Neural cell (in vitro differentiated cells): Measurements from ENCODE around the gene MYF5. TPM values are rescaled to one million over a fixed set of nuclear protein-coding genes. Genes with fewer than 3 reads are reported as not detected.

Experiments used
- H2AFZ ChIP-seq: fragments of 200-600, 300-800 bp; sonication (generic), shearing (Covaris generic); 2 replicates; pipeline ENCODE4 v1.6.0; 2014; ENCODE audit warnings: low read depth, mild to moderate bottlenecking, antibody characterized with exemption, low read length, moderate library complexity
- H3F3A ChIP-seq: fragments of 200-600 bp; shearing (Covaris generic); 2 replicates; pipeline ENCODE4 v1.6.1; 2016; ENCODE audit warnings: mild to moderate bottlenecking, moderate library complexity, mixed read lengths, antibody characterized with exemption, low read length; ENCODE audit not compliant: insufficient read depth, poor library complexity, severe bottlenecking
- H3K27ac ChIP-seq: fragments of 200-600, 300-800 bp; sonication (generic), shearing (Covaris generic); 2 replicates; pipeline ENCODE4 v1.5.1; 2014; ENCODE audit warnings: mild to moderate bottlenecking, low read length, moderate library complexity
- H3K27me3 ChIP-seq: fragments of 300-800, 200-600 bp; sonication (generic), shearing (Covaris generic); 2 replicates; pipeline ENCODE4 v1.6.0; 2014; ENCODE audit warnings: mild to moderate bottlenecking, low read depth, low read length, moderate library complexity; ENCODE audit not compliant: insufficient read depth
- H3K36me3 ChIP-seq: fragments of 300-800, 200-600 bp; sonication (generic), shearing (Covaris generic); 2 replicates; pipeline ENCODE4 v1.5.1; 2014; ENCODE audit warnings: mild to moderate bottlenecking, antibody characterized with exemption, low read length, moderate library complexity; ENCODE audit not compliant: insufficient read depth
- H3K4me2 ChIP-seq: fragments of 300-800, 200-600 bp; sonication (generic), shearing (Covaris generic); 2 replicates; pipeline ENCODE4 v1.6.0; 2014; ENCODE audit warnings: mild to moderate bottlenecking, low read length
- H3K4me3 ChIP-seq: fragments of 300-800, 200-600 bp; sonication (generic), shearing (Covaris generic); 2 replicates; pipeline ENCODE4 v1.5.1; 2014; ENCODE audit warnings: mild to moderate bottlenecking, low read length, moderate library complexity
- H3K79me2 ChIP-seq: fragments of 200-600 bp; shearing (Covaris generic); replicated peaks from 2 replicates; pipeline ENCODE4 v1.6.0; 2014; ENCODE audit warnings: mild to moderate bottlenecking, low read length, moderate library complexity; ENCODE audit not compliant: insufficient read depth
- H3K9ac ChIP-seq: fragments of 300-800, 200-600 bp; sonication (generic), shearing (Covaris generic); 2 replicates; pipeline ENCODE4 v1.6.1; 2016; ENCODE audit warnings: mild to moderate bottlenecking, low read length, mixed read lengths
- H3K9me2 ChIP-seq: fragments of 200-600 bp; shearing (Covaris generic); 2 replicates; pipeline ENCODE4 v1.6.1; 2016; ENCODE audit warnings: mild to moderate bottlenecking, low read length, mixed read lengths; ENCODE audit not compliant: insufficient read depth
- H3K9me3 ChIP-seq: fragments of 200-600, 300-800 bp; sonication (generic), shearing (Covaris generic); 2 replicates; pipeline ENCODE4 v1.6.1; 2016; ENCODE audit warnings: mild to moderate bottlenecking, mixed run types, low read length, moderate library complexity, mixed read lengths
- H4K20me1 ChIP-seq: fragments of 200-600 bp; shearing (Covaris generic); 2 replicates; pipeline ENCODE4 v1.6.1; 2016; ENCODE audit warnings: mild to moderate bottlenecking, mixed run types; ENCODE audit not compliant: insufficient read depth
- CTCF ChIP-seq: fragments of 450-650 bp; IDR thresholded peaks from 2 replicates; pipeline ENCODE4 v1.5.1; 2014; ENCODE audit warnings: antibody characterized with exemption, mild to moderate bottlenecking, moderate library complexity; ENCODE audit not compliant: poor library complexity, severe bottlenecking
- EP300 ChIP-seq: fragments of 450-650 bp; conservative IDR thresholded peaks from 2 replicates; pipeline ENCODE4 v1.6.1; 2014; ENCODE audit warnings: antibody characterized with exemption, mild to moderate bottlenecking, moderate library complexity; ENCODE audit not compliant: poor library complexity, severe bottlenecking
- EZH2 ChIP-seq: fragments of 200-600, 300-800 bp; shearing (Covaris generic), sonication (generic); IDR thresholded peaks from 2 replicates; pipeline ENCODE4 v1.6.1; 2014; ENCODE audit warnings: antibody characterized with exemption, low read length, borderline replicate concordance, mild to moderate bottlenecking; ENCODE audit not compliant: insufficient read depth, poor library complexity, severe bottlenecking
- MXI1 ChIP-seq: fragments of 450-650 bp; conservative IDR thresholded peaks from 2 replicates; pipeline ENCODE4 v1.6.1; 2014; ENCODE audit warnings: antibody characterized with exemption, mild to moderate bottlenecking; ENCODE audit not compliant: poor library complexity, severe bottlenecking
- POLR2AphosphoS5 ChIP-seq: IDR thresholded peaks from 2 replicates; pipeline ENCODE4 v1.6.1; 2012
- RAD21 ChIP-seq: fragments of 450-650 bp; conservative IDR thresholded peaks from 2 replicates; pipeline ENCODE4 v1.6.1; 2014; ENCODE audit warnings: antibody characterized with exemption, mild to moderate bottlenecking, moderate library complexity
- REST ChIP-seq: IDR thresholded peaks from 2 replicates; pipeline ENCODE4 v1.6.1; 2012; ENCODE audit warnings: borderline replicate concordance
- SMC3 ChIP-seq: fragments of 450-650 bp; conservative IDR thresholded peaks from 2 replicates; pipeline ENCODE4 v1.6.1; 2014; ENCODE audit warnings: antibody characterized with exemption, mild to moderate bottlenecking, moderate library complexity; ENCODE audit not compliant: poor library complexity
- TAF1 ChIP-seq: IDR thresholded peaks from 2 replicates; pipeline ENCODE4 v1.6.1; 2012; ENCODE audit warnings: low read depth
- polyA plus RNA-seq: library from polyadenylated mRNA; depleted of rRNA; stranded (reverse); fragments of >200 nt; gene quantifications from 2 replicates; pipeline ENCODE4 v1.2.3, GENCODE V29; 2014

Gene MYF5
- polyA plus RNA-seq, 1 donor from 2014 or later = not detected

GRCh38 chr12:80711866-80712265 lies 4.8 kb upstream of the MYF5 start:
- Histone ChIP-seq H3K9me2 (no peaks in the 10 kb centered on the region), H3K9me3 (no peaks in the 10 kb centered on the region), H3K27ac (no peak overlapping the region), H4K20me1 (no peaks in the 10 kb centered on the region), H3K27me3 (peaks cover 48% of the 10 kb centered on the region), H3F3A (no peaks in the 10 kb centered on the region), H3K79me2 (no peaks in the 10 kb centered on the region), H3K9ac (no peak overlapping the region), H3K4me2 (no peak overlapping the region), H3K36me3 (no peaks in the 10 kb centered on the region), H3K4me3 (no peak overlapping the region), H2AFZ (no peak overlapping the region)
- no peak for TF ChIP-seq CTCF
- no peak for TF ChIP-seq EZH2
- TF ChIP-seq TAF1 = no peak
- no peak for TF ChIP-seq SMC3
- no peak for TF ChIP-seq RAD21
- TF ChIP-seq POLR2AphosphoS5 = no peak
- TF ChIP-seq REST = no peak
- TF ChIP-seq MXI1 = no peak
- TF ChIP-seq EP300 = no peak

- Histone ChIP-seq H3K4me3 (no peak overlapping the region), H3K27me3 (peaks cover 38% of the 10 kb centered on the region), H4K20me1 (no peaks in the 10 kb centered on the region), H3K4me2 (no peak overlapping the region), H3K9me2 (no peaks in the 10 kb centered on the region), H2AFZ (no peak overlapping the region), H3K27ac (no peak overlapping the region), H3F3A (no peaks in the 10 kb centered on the region), H3K79me2 (no peaks in the 10 kb centered on the region), H3K9me3 (no peaks in the 10 kb centered on the region), H3K36me3 (no peaks in the 10 kb centered on the region), H3K9ac (no peak overlapping the region)
- TF ChIP-seq SMC3 (no peak), POLR2AphosphoS5 (no peak), TAF1 (no peak), RAD21 (no peak), EZH2 (no peak), REST (no peak), CTCF (no peak), MXI1 (no peak)
Measured at GRCh38 chr12:80712866-80713265, 3.8 kb upstream of the MYF5 start.
